GM18499 (cell line): ENCODE data around the gene CTXND2.
"Not testable (repeated sequence)": the region's sequence is repeated elsewhere in the genome, so short reads cannot be mapped to it uniquely, and the experiment has no call there.

Experiments
- ATAC-seq: cut with Tn5 transposase; IDR thresholded peaks from one replicate; pipeline ENCODE4 v1.9.1; 2021; ENCODE audit warnings: moderate number of reproducible peaks; ENCODE audit not compliant: insufficient read depth, unreplicated experiment

The CTXND2 gene

DNA sequence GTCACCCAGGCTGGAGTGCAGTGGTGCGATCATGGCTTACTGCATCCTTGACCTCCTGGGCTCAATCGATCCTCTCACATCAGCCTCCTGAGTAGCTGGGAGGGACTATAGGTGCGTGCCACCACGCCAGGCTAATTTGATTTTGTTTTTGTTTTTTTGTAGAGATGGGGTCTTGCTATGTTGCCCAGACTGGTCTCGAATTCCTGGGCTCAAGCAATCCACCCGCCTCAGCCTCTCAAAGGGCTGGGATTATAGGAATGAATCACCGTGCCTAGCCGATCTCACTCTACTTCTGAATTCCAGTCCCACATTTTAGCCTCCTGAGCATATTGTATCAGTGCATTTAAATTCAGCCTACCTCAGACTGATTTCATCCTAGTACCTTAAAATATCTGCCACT is 1.8 kb downstream of the CTXND2 start:
- no peak for ATAC-seq

DNA sequence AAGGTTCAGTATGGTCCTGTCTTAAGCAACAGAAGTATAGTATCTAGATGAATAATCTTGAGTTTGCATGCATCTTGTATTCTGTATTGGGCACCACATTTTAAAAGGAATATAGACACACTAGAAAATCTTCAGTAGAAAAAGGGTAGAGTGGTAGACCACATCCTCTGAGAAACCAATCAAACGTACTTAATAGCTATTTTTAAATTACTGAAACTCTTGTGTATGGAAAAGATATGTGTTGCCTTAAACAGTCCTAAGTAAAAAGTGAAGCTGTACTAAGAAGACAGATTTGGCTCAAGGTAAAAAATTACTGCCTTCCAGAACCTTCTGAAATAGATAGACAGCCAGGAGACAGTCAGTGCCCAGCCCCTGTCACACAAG is 3.1 kb downstream of the CTXND2 start:
- no peak for ATAC-seq

DNA sequence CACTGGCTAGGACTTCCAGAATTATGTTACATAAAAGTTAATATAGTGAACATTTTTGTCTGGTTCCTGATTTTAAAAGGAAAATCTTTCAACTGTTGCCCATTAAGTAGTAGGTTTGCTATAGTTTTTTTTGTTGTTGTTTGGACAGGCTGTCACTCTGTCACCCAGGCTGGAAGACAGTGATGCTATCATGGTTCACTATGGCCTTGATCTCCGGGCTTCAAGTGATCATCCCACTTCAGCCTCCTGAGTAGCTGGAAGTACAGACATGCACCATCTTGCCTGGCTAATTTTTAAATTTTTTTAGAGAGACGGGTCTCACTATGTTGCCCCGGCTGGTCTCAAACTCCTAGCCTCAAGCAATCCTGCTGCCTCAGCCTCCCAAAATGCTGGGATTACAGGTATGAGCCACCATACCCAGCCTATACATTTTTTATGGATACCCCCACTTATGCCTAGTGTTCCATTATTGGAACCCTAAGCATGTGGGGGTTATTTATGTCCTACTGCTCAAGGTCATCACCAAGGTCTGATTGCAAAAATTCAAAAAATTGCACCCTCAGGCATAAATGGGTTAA is 6.5 kb downstream of the CTXND2 start:
- ATAC-seq = no peak

DNA sequence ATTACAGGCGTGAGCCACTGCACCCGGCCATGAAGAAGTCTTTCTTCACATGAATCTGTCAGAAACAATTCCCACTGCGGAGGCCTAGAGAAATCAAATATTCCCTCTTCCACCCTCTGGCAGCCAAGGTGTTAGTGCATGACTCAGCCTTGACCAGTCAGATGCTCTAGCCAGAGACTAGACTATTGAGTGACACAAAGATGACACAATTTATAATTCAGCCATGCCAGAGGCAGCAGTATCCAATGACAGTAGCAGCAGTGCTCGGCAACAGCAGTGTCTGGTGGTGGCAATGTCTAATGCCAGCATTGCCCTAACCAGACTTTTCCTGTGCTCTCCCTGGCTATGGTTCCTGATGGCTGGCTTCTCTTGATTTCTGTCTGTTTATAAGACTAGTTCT is 8.7 kb downstream of the CTXND2 start:
- no peak for ATAC-seq

DNA sequence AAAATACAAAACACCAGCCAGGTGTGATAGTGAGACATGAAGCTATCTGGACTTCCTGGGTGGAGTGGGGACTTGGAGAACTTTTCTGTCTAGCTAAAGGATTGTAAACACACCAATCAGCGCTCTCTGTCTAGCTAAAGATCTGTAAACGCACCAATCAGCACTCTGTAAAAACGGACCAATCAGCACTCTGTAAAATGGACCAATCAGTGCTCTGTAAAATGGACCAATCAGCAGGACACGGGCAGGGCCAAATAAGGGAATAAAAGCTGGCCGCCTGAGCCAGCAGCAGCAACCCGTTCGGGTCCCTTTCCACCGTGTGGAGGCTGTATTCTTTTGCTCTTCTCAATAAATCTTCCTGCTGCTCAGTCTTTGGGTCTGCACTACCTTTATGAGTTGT is 12.9 kb downstream of the CTXND2 start:
- ATAC-seq = not testable (repeated sequence)

DNA sequence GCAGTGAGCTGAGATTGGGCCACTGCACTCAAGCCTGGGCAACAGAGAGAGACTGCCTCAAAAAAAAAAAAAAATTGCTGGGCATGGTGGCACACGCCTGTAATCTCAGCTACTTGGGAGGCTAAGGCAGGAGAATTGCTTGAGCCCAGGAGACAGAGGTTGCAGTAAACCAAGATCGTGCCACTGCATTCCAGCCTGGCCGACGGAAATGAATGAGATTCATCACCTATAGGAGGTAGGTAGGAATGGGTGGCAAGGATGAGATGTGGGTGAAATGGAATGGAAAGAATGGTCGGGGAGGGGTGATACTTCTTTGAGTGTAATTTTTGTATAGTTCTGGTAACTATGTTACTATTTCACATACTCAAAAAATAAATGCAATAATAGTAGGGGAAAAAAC is 15.4 kb downstream of the CTXND2 start:
- ATAC-seq = no peak

DNA sequence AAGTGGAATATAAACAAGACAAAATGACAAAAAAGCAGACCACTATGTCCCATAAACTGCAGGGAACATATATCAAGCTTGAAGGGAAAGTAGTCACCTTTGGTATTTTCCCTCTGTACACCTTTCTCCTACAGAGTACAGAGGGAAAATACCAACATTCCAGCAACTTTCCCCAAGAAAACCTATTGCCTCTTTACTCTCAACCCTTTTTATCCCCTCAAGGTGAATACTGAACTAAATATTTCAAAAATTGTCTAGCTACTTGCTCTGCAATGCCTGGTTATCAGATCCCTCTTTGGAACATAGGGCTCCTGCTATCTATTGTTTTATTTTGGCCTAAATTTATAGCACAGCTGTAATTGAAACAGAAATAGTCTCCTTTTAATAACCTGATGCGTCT is 15.8 kb downstream of the CTXND2 start:
- ATAC-seq = no peak

DNA sequence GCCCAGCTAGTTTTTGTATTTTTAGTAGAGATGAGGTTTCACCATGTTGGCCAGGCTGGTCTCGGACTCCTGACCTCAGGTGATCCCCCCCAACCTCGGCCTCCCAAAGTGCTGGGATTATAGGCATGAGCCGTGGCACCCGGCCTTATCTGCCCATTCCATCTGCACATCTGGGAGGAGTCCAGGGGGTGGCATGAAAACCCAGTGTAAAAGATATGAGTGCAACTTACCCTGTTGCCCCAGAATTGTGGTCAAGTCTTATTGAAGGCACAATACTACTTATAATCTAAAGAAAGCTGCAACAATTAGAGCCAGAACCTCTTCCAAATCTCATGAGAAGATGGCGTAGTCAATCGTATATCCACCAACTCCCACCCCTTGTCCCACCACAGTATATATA is 18.4 kb downstream of the CTXND2 start:
- ATAC-seq = no peak

DNA sequence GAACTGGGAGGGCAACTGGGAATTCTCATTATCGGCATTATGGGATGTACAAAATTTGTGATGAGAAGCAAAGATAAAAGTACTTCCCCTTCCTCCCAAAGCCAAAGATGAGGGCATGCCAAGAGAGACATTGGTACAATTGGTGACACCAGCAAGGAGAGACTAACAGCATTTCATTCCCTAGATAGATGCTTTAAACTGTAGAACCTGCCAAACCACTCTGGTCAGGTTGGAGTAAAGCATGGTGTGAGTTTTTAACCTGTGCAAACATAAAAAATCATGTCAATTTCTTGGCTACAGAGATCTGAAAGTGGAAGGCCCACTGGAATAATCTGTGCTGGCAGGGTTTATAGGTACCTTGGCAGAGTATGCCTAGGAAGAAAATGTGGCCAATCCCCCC is 19.4 kb downstream of the CTXND2 start:
- ATAC-seq = no peak

DNA sequence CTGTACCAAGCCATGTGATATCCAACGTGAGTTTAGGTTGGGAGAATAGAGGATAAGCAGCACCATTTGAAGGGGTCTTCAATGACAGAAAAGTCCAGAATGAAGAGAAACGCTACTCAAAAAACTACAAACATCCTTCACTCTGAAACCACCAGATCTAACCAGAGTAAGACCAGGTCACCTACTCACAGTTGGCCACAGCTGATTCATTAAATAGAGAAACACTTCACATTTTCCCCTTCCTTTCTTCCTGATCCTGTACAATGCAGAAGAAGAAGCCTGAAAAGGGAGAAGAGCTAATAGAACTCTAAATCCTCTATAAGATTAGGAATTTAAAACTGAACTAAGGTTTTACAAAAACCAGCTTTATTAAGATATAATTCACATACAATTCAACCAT is 19.9 kb downstream of the CTXND2 start:
- ATAC-seq = no peak

DNA sequence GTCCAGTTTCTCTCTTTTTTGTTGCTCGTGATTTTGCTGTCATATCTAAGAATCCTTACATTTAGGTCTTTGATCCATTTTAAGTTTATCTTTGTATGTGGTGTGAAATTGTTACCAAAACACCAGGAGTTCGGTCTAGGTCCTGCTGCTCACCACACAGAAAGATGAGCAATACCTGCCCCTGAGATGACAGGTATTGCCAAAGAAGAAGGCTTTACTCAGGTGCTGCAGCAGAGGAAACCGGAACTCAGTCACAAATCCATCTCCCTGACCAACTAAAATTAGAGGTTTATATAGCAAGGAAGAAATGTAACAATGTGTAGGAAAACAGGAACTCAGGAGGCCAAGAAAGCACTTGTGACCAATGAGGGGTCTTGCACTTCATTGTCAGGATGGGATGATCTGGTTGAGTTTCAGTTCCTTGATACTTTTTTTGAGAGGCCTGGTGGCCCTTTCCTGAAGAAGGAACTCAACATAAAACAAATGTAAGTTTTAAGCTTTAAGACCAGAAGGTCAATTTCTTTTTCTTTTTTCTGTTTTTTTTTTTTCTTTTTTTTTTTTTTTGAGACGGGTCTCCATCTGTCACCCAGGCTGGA is 22.7 kb downstream of the CTXND2 start:
- no peak for ATAC-seq

DNA sequence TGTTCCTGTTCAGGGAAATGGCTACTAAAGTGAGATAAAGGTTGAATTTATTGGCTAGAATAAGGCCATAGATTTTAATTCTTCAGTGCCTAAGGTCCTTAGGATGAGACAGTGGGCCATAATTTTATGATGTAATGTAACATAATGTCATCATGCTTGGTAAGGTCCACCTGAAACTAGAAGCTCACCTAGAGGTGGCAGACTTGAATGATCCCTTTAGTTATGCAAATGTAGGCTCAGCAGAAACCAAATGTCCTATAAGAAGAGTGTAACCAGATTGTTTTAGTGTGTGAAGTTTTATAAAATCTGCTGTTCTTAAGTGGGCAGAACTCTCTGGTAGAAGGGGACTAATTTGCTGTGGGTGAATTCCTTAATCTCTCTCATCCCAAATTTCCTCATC is 25.7 kb downstream of the CTXND2 start:
- no peak for ATAC-seq

DNA sequence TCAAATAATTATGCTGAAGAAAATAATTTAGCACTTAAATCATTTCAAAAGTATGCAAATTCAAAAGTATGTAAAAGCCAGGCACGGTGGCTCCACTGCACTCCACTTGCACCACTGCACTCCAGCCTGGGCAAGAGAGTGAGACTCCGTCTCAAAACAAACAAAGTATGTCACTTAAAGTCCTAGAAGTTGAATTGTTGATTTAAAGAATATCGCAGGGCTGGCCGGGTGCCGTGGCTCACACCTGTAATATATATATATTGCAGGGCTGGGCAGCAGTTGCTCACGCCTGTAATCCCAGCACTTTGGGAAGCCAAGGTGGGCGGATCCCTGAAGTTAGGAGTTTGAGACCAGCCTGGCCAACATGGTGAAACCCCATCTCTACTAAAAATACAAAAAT is 30.5 kb downstream of the CTXND2 start:
- no peak for ATAC-seq

DNA sequence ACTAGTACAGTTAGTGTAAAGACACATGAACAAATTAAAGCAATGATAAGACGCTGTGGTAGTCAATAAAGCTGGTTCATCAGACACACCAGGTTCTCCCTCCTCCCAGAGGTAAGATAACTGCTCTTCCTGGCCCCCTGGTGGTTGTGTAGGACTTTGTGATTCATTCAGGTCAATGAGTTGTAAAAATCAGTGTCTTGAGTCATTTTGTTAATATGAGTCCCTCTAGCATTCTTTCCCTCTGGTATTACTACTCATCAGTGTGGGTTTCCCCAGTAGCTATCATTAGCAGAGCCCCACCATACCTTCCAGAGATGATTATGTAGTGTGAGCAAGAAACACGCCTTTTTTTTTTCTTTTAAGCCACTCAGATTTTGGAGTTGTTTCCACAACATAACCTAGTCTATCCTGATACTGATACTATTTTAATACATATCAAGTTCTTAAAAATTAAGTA is 35.6 kb downstream of the CTXND2 start:
- ATAC-seq = peak; percentile 42

DNA sequence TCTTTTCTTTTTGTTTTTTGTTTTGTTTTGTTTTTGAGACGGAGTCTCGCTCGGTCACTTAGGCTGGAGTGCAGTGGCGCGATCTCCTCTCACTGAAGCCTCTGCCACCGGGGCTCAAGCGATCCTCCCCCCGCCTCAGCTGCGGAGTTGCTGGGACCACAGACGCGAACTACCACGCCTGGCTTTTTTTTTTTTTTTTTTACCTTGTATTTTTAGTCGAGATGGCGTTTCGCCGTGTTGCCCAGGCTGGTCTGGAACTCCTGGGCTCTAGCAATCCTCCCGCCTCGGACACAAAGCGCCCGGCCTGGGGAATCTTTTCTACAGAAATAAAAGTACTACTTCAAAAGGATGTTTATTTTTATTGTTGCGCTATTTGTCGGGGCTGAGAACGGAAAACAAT is 38.1 kb downstream of the CTXND2 start:
- no peak for ATAC-seq

DNA sequence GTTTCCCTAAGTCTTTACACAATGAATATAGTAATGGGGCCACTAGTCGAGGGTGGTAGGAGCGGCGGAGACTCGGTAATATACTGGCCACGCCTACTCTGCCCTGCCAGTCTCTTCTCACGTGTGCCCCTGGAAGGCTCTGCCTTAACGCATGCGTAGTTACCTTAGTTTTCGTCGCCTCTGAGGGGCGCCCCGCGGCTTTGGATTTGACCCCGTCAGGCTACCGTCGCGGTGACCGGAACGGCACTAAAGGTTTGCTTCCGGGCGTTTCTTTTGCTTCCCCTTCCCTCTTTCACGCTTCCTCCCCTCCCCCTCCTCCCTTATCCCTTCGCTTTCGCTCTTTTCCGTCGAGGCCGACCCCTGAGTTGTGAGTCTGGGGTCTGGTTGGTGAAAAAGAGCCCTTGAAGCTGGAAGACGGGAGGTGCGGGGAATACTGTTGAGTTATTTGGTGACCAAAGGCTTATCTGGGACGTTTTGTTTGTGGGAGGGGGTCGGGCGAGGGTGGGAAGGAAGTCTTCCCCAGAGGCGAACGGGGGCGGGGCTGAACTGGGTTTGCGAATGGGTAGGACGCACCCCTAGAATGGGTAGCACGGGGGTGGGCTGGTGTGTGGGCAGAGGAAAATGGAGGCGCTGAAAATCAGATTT is 39.3 kb downstream of the CTXND2 start, which contains the start of gene SETDB1:
SETDB1 (plus strand) TSS at position 267 of the 645 bp plus-strand sequence. CDS start 1,352 bp downstream, outside the sequence.
- ATAC-seq = peak; percentile 75

DNA sequence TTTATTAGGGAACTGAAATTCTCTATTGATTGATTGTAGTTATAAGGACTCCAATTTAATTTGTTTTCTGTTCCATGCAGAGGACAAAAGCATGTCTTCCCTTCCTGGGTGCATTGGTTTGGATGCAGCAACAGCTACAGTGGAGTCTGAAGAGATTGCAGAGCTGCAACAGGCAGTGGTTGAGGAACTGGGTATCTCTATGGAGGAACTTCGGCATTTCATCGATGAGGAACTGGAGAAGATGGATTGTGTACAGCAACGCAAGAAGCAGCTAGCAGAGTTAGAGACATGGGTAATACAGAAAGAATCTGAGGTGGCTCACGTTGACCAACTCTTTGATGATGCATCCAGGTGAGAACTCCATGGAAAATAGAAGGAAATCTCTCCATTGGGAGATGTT is 40.7 kb downstream of the CTXND2 start:
- ATAC-seq = no peak

DNA sequence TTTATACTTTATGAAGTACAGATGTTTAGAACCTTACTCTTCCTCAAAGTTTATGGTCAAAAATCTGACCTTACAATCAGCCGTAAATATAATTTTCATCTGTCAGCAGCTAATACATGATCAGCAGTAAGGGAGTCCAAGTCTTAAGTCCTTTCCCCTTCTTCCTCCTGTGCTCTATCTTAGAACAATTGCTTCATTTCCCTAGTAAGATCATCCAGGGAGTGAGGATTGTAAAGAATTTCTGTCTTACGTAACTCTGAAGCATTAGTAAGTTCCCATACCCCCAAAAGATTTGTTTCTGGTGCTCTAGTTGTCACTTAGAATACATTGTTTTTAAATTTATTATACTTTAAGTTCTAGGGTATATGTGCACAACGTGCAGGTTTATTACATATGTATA is 41.4 kb downstream of the CTXND2 start:
- no peak for ATAC-seq

DNA sequence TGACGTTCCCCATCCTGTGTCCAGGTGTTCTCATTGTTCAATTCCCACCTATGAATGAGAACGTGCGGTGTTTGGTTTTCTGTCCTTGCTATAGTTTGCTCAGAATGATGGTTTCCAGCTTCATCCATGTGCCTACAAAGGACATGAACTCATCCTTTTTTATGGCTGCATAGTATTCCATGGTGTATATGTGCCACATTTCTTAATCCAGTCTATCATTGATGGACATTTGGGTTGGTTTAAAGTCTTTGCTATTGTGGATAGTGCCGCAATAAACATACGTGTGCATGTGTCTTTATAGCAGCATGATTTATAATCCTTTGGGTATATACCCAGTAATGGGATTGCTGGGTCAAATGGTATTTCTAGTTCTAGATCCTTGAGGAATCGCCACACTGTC is 41.8 kb downstream of the CTXND2 start:
- not testable (repeated sequence) for ATAC-seq

DNA sequence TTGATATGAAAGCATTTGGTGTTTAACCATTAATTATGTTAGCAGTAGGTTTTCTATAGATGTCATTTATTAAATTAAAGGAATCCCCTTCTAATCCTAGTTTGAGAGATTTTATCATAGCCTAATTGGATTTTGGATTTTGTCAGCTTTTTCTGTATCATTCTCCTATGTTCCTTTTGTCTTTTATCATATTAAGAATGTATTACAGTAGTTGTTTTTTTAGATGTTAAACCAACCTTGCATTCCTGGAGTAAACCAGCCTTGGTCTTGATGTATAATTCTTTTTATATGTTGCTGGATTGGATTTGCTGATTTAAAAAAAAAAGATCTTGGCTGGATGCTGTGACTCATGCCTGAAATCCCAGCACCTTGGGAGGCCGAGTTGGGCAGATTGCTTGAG is 44.8 kb downstream of the CTXND2 start:
- ATAC-seq = no peak

DNA sequence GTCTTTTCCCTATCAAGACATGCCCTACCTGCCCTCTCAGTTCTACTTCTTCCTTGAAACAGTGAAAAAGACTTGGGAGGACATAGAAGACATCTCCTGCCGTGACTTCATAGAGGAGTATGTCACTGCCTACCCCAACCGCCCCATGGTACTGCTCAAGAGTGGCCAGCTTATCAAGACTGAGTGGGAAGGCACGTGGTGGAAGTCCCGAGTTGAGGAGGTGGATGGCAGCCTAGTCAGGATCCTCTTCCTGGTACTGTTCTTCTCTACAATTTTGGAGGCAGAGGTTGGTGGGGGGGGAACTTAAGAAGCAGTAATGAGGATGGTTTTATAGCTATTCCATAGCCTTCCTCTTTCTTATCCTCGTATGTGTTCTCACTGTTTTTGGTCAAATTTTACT is 57.9 kb downstream of the CTXND2 start:
- ATAC-seq = no peak

DNA sequence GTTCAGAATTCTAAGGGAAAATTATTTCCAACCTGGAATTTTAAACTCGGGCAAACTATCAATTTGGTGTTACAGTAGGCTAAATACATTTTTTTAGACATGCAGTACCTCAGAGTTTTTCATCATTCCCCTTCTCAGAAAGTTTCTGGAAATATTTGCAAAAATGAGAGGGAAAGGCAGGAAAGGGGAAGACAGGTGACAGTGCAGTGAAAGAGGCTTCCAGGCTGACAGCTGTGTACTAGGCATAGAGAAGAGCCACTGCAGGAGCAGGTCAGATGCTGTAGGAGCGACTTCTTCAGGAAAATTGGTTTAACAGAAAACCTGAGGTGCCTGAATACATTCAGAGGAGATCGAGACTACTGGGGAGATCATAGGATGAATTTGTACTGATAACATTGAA is 67.8 kb downstream of the CTXND2 start:
- ATAC-seq = no peak
